Measurements from ENCODE around the gene SNRPD3.

DNA sequence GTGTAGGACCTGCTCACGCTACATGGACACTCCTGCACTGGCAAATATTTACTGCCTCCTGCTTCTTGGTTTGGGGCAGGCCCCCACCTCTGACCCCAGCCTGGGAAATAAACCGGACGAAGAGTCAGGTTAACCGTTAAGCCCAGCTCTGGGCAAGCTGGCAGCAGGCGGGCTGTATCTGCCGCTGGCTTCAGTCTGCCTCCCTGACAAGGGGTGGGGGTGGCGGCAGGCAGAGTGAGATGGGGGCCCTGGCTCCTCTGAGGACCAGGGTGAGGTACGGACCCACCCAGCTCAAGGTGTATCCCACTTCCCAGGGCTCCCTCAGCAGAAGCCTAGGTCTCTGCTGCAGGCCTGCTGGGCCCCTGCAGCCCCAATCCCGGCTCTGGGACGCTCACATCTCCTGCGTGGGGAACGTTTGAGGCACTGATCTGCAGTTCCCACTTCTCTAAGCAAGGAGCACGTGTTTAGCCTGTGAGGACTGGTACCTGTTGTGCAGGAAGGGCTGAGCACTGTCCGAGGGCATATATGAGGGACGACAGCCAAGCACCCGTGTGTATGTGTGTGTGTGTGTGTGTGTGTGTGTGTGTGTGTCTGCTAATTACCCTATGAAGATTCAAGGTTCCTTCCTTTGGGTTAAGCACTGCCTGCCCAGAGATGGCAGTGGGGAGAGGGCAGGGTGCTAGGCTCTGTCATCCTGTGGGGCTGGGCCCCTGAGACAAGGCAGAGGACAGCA, 38.2 kb downstream of the SNRPD3 start:
- TF ChIP-seq POLR2A (IDR thresholded peaks at IDR 0.05; ENCODE audit: low read depth) (no peak), EP300 (IDR thresholded peaks at IDR 0.05) (no peak)
- TF ChIP-seq, protein P1, sequence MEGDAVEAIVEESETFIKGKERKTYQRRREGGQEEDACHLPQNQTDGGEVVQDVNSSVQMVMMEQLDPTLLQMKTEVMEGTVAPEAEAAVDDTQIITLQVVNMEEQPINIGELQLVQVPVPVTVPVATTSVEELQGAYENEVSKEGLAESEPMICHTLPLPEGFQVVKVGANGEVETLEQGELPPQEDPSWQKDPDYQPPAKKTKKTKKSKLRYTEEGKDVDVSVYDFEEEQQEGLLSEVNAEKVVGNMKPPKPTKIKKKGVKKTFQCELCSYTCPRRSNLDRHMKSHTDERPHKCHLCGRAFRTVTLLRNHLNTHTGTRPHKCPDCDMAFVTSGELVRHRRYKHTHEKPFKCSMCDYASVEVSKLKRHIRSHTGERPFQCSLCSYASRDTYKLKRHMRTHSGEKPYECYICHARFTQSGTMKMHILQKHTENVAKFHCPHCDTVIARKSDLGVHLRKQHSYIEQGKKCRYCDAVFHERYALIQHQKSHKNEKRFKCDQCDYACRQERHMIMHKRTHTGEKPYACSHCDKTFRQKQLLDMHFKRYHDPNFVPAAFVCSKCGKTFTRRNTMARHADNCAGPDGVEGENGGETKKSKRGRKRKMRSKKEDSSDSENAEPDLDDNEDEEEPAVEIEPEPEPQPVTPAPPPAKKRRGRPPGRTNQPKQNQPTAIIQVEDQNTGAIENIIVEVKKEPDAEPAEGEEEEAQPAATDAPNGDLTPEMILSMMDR (IDR thresholded peaks at IDR 0.05), result no peak
